ENCODE data around the gene NCKIPSD. TPM values are rescaled to one million over a fixed set of nuclear protein-coding genes. Genes with fewer than 3 reads are reported as not detected.

The NCKIPSD gene
- total RNA-seq, 2 donors from 2014 or later, result 16.6 to 22.1 TPM

GRCh38 chr3:48684054-48684349 is 1.7 kb downstream of the NCKIPSD start:
- no peak overlapping the region for H3K27ac ChIP-seq
- 66 to 74% methylated on average over 8 of the region's 8 CpGs for WGBS, 2 donors
- H3K9me3 ChIP-seq, result no peaks in the 10 kb centered on the region
- H3K27me3 ChIP-seq, result no peaks in the 10 kb centered on the region
- DNase-seq (no peak), ATAC-seq (no peak)
- intact Hi-C loops (cut with DNase I), result no loop called here
- peaks cover 21% of the 10 kb centered on the region for H3K4me1 ChIP-seq
- no peak overlapping the region for H3K4me3 ChIP-seq
- no peak for TF ChIP-seq POLR2A (IDR thresholded peaks at IDR 0.05)
- no peak for TF ChIP-seq CTCF (IDR thresholded peaks at IDR 0.05)
- H3K36me3 ChIP-seq (replicated peaks in 1 of 2; ENCODE audit: insufficient read depth in 1 of 2, low read depth in 2 of 2), result peaks cover 0 to 13% of the 10 kb centered on the region in 2 donors

GRCh38 chr3:48682786-48683185 is 2.9 kb downstream of the NCKIPSD start:
- H3K9me3 ChIP-seq, result no peaks in the 10 kb centered on the region
- 80 to 89% methylated on average over 9 of the region's 9 CpGs for WGBS, 2 donors
- DNase-seq, result no peak
- H3K4me3 ChIP-seq, result no peak overlapping the region
- no peak overlapping the region for H3K27ac ChIP-seq
- no peaks in the 10 kb centered on the region for H3K27me3 ChIP-seq
- no peak for TF ChIP-seq CTCF (IDR thresholded peaks at IDR 0.05)
- no peak for TF ChIP-seq POLR2A (IDR thresholded peaks at IDR 0.05)
- intact Hi-C loops (cut with DNase I), result no loop called here
- H3K4me1 ChIP-seq, result peaks cover 21% of the 10 kb centered on the region
- H3K36me3 ChIP-seq (replicated peaks in 1 of 2; ENCODE audit: insufficient read depth in 1 of 2, low read depth in 2 of 2), result peaks cover 0 to 5% of the 10 kb centered on the region in 2 donors
- no peak for ATAC-seq

GRCh38 chr3:48681974-48682610 is 3.6 kb downstream of the NCKIPSD start:
- no peak overlapping the region for H3K27ac ChIP-seq
- WGBS, 2 donors, result 94 to 100% methylated on average over 14 of the region's 17 CpGs
- ATAC-seq (no peak), DNase-seq (no peak)
- peaks cover 21% of the 10 kb centered on the region for H3K4me1 ChIP-seq
- no peak for TF ChIP-seq POLR2A (IDR thresholded peaks at IDR 0.05)
- no peak for TF ChIP-seq CTCF (IDR thresholded peaks at IDR 0.05)
- H3K4me3 ChIP-seq, result no peak overlapping the region
- H3K36me3 ChIP-seq (replicated peaks in 1 of 2; ENCODE audit: insufficient read depth in 1 of 2, low read depth in 2 of 2), result peaks cover 0 to 2% of the 10 kb centered on the region in 2 donors
- H3K27me3 ChIP-seq, result no peaks in the 10 kb centered on the region
- H3K9me3 ChIP-seq, result no peaks in the 10 kb centered on the region
- intact Hi-C loops (cut with DNase I), result no loop called here

GRCh38 chr3:48681541-48681880 is 4.2 kb downstream of the NCKIPSD start:
- no peak overlapping the region for H3K4me3 ChIP-seq
- TF ChIP-seq CTCF (IDR thresholded peaks at IDR 0.05) (no peak), POLR2A (IDR thresholded peaks at IDR 0.05) (no peak)
- H3K36me3 ChIP-seq (replicated peaks in 1 of 2; ENCODE audit: insufficient read depth in 1 of 2, low read depth in 2 of 2), result peaks cover 0 to 2% of the 10 kb centered on the region in 2 donors
- peaks cover 21% of the 10 kb centered on the region for H3K4me1 ChIP-seq
- ATAC-seq (no peak), DNase-seq (no peak)
- no peak overlapping the region for H3K27ac ChIP-seq
- 80 to 90% methylated on average over 2 to 7 of the region's 7 CpGs for WGBS, 2 donors
- H3K27me3 ChIP-seq, result no peaks in the 10 kb centered on the region
- H3K9me3 ChIP-seq, result no peaks in the 10 kb centered on the region
- intact Hi-C loops (cut with DNase I), result no loop called here

GRCh38 chr3:48680811-48681540 is 4.7 kb downstream of the NCKIPSD start:
- H3K9me3 ChIP-seq, result no peaks in the 10 kb centered on the region
- H3K36me3 ChIP-seq (replicated peaks in 1 of 2; ENCODE audit: insufficient read depth in 1 of 2, low read depth in 2 of 2), result peaks cover 0 to 2% of the 10 kb centered on the region in 2 donors
- ATAC-seq (no peak), DNase-seq (no peak)
- WGBS, 2 donors, result 84 to 89% methylated on average over 9 to 17 of the region's 17 CpGs
- H3K27ac ChIP-seq, result no peak overlapping the region
- TF ChIP-seq POLR2A (IDR thresholded peaks at IDR 0.05), result no peak
- no peak for TF ChIP-seq CTCF (IDR thresholded peaks at IDR 0.05)
- peaks cover 21% of the 10 kb centered on the region for H3K4me1 ChIP-seq
- H3K4me3 ChIP-seq, result no peak overlapping the region
- H3K27me3 ChIP-seq, result no peaks in the 10 kb centered on the region
- intact Hi-C loops (cut with DNase I), result no loop called here
